A673 (cell line): Measurements from ENCODE around the gene PIGU. TPM values are rescaled to one million over a fixed set of nuclear protein-coding genes. Genes with fewer than 3 reads are reported as not detected.
A peak's percentile ranks its signal among the peaks of the same experiment; 100 is the strongest.
"Not testable (repeated sequence)": the region's sequence is repeated elsewhere in the genome, so short reads cannot be mapped to it uniquely, and the experiment has no call there.

Source experiments
- BruUV-seq: library from RNA; stranded (reverse); fragments of 400-500 nt; replicated peaks from 2 replicates; lab custom pipeline; 2021; lab: Mats Ljungman, UMichigan
- CTCF ChIA-PET: fragments of 300-600 bp; sonication (Branson Sonifier 250); formaldehyde crosslinking; loops from one replicate; lab custom pipeline; 2022; ENCODE audit warnings: antibody characterized with exemption; lab: Charles Lee
- POLR2A ChIA-PET: fragments of 300-600 bp; sonication (Branson Sonifier 250); formaldehyde crosslinking; loops from one replicate; lab custom pipeline; 2022; ENCODE audit warnings: antibody characterized with exemption; ENCODE audit not compliant: low non-redundant PET; lab: Charles Lee
- DNase-seq: peaks from one replicate; pipeline ENCODE4 v3.0.0-alpha.2; 2015; ENCODE audit warnings: low spot score
- H3K27ac ChIP-seq: fragments of 200-600 bp; sonication (generic); 2 replicates; pipeline ENCODE4 v1.5.1; 2016; ENCODE audit warnings: mixed run types, low read depth, mild to moderate bottlenecking, mixed read lengths, antibody characterized with exemption, low read length; ENCODE audit not compliant: poor library complexity, severe bottlenecking
- H3K27me3 ChIP-seq: fragments of 200-600 bp; sonication (generic); replicated peaks from 2 replicates; pipeline ENCODE4 v1.6.1; 2017; ENCODE audit warnings: mixed run types, low read depth, mild to moderate bottlenecking, mixed read lengths, antibody characterized with exemption, low read length; ENCODE audit not compliant: insufficient read depth, poor library complexity
- H3K36me3 ChIP-seq: fragments of 200-600 bp; sonication (generic); 2 replicates; pipeline ENCODE4 v1.6.1; 2016; ENCODE audit warnings: mixed run types, mild to moderate bottlenecking, mixed read lengths, antibody characterized with exemption, low read length; ENCODE audit not compliant: insufficient read depth, poor library complexity, severe bottlenecking
- H3K4me1 ChIP-seq: fragments of 200-600 bp; sonication (generic); 2 replicates; pipeline ENCODE4 v1.6.1; 2017; ENCODE audit warnings: mixed run types, mild to moderate bottlenecking, mixed read lengths, antibody characterized with exemption, low read length; ENCODE audit not compliant: insufficient read depth, poor library complexity, severe bottlenecking
- H3K4me3 ChIP-seq: fragments of 200-600 bp; sonication (generic); 2 replicates; pipeline ENCODE4 v1.5.1; 2016; ENCODE audit warnings: low read depth, mixed run types, mild to moderate bottlenecking, mixed read lengths, low read length; ENCODE audit not compliant: poor library complexity, severe bottlenecking
- H3K9me3 ChIP-seq: fragments of 200-600 bp; sonication (generic); 2 replicates; pipeline ENCODE4 v1.6.1; 2016; ENCODE audit warnings: mixed run types, low read depth, mild to moderate bottlenecking, mixed read lengths, antibody characterized with exemption, low read length; ENCODE audit not compliant: poor library complexity, severe bottlenecking
- EZH2 ChIP-seq: fragments of 200-600 bp; sonication (generic); IDR thresholded peaks from 2 replicates; pipeline ENCODE4 v1.6.1; 2017; ENCODE audit warnings: borderline replicate concordance, low read depth, mild to moderate bottlenecking, mixed read lengths, antibody characterized with exemption, low read length; ENCODE audit not compliant: poor library complexity, severe bottlenecking
- intact Hi-C: fragments of 100-400 bp; cut with micrococcal nuclease; formaldehyde crosslinking; loops from one replicate; pipeline ENCODE4 v1.10.0; 2022; ENCODE audit not compliant: unreplicated experiment
- total RNA-seq: library from RNA; stranded (reverse); gene quantifications from 2 replicates; pipeline ENCODE4 v1.2.3, GENCODE V29; 2021
- TF ChIP-seq, protein P1 (sequence below): fragments of 300-800, 200-600 bp; sonication (generic); conservative IDR thresholded peaks from 2 replicates; pipeline ENCODE4 v1.5.1; 2017; ENCODE audit warnings: low read depth, mild to moderate bottlenecking, antibody characterized with exemption, low read length, moderate library complexity, mixed read lengths

PIGU gene
- total RNA-seq, 1 experiment from 2014 or later: 31.4 TPM

DNA sequence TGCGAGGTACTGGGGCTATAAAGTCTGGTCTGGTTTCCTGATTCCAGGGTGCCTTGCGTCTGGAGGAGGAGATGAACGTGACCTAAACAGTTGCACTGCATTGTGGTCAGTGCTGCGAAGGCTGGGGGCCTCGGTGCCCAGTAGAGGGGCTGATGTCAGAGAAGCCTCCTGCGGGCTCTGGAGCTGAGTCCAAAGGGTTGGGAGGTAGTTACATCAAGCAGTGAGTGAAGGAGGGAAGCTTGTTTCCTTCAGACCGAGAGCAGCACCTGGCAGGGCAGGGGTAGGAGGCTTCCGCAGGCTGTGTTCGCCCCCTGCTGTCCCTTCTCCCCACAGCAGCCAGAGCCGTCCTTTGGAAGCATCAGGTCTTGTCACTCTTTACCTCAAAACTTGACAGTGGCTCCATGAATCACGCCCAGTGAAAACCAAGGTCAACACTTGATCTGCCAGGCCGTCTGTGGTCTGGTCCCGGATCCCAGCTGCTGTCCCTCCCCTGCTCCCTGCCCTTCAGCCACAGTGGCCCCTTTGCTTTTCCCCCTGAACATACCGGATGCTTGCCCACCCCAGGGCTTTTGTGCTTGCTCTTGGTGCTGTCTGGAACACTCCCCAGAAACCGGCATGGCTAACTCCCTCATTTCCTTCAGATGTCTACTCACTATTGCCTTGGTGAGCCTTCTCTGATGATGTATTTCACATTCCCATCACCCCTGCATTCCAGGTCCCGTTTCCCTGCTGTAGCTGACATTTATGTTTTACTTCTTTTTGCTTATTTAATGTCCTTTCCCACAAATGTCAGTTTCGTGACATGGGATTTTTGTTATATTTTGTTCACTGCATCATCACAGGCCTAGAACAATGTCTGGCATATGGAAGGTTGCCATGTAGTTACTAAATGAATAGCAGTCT, 153.7 kb downstream of the PIGU start:
- ChIA-PET POLR2A (no interaction called here), CTCF (interaction anchor here (0.5 to 3.1 kb wide), 5 partner anchors 15 to 454 kb away, joined by 3 to 34 read pairs (median 4); no protein-coding TSS in a partner anchor)
- no peaks in the 10 kb centered on the region for H3K27me3 ChIP-seq
- peaks cover 27% of the 10 kb centered on the region for H3K36me3 ChIP-seq
- intact Hi-C loops: loop anchor here (2.0 kb wide), 1 partner anchor 210 kb away; no protein-coding TSS in a partner anchor
- DNase-seq: peak; percentile 61
- no peaks in the 10 kb centered on the region for H3K9me3 ChIP-seq
- no TSS peak for BruUV-seq
- no peak overlapping the region for H3K27ac ChIP-seq
- H3K4me1 ChIP-seq: no peaks in the 10 kb centered on the region
- no peak for TF ChIP-seq EZH2
- TF ChIP-seq, protein P1, sequence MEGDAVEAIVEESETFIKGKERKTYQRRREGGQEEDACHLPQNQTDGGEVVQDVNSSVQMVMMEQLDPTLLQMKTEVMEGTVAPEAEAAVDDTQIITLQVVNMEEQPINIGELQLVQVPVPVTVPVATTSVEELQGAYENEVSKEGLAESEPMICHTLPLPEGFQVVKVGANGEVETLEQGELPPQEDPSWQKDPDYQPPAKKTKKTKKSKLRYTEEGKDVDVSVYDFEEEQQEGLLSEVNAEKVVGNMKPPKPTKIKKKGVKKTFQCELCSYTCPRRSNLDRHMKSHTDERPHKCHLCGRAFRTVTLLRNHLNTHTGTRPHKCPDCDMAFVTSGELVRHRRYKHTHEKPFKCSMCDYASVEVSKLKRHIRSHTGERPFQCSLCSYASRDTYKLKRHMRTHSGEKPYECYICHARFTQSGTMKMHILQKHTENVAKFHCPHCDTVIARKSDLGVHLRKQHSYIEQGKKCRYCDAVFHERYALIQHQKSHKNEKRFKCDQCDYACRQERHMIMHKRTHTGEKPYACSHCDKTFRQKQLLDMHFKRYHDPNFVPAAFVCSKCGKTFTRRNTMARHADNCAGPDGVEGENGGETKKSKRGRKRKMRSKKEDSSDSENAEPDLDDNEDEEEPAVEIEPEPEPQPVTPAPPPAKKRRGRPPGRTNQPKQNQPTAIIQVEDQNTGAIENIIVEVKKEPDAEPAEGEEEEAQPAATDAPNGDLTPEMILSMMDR: peak; percentile 63
- no peak overlapping the region for H3K4me3 ChIP-seq

DNA sequence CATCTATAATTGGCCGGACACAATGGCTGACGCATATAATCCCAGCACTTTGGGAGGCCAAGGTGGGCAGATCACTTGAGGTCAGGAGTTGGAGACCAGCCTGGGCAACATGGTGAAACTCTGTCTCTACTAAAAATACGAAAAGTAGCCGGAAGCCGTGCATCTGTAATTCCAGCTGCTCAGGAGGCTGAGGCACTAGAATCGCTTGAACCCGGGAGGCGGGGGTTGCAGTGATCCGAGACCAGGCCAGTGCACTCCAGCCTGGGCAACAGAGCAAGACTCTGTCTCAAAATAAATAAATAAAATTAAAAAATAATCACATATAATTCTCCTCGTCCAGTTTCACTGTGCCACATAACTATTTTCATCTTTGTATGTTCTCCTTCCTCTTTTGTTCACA, 157.1 kb downstream of the PIGU start:
- POLR2A ChIA-PET, H3K9me3 ChIP-seq, H3K27ac ChIP-seq, CTCF ChIA-PET, H3K4me1 ChIP-seq, BruUV-seq, H3K27me3 ChIP-seq, H3K4me3 ChIP-seq, DNase-seq: not testable (repeated sequence)
- peaks cover 10% of the 10 kb centered on the region for H3K36me3 ChIP-seq
- intact Hi-C loops: loop anchor here (5.0 to 10.0 kb wide), 2 partner anchors 218 to 325 kb away; partner anchors contain the start of gene AHCY

DNA sequence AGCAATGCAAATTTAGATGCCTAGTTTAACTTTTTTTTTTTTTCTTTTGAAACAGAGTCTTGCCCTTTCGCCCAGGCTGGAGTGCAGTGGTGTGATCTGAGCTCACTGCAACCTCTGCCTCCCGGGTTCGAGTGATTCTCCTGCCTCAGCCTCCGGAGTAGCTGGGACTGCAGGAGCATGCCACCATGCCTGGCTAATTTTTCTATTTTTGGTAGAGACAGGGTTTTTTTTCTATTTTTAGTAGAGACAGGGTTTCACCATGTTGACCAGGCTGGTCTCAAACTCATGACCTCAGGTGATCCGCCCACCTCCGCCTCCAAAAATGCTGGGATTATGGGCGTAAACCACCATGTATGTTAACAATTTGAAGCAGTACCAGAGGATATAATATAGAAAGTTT, 158.0 kb downstream of the PIGU start:
- DNase-seq, BruUV-seq, H3K4me1 ChIP-seq, H3K27me3 ChIP-seq, POLR2A ChIA-PET, H3K9me3 ChIP-seq, H3K4me3 ChIP-seq, H3K27ac ChIP-seq: not testable (repeated sequence)
- peaks cover 10% of the 10 kb centered on the region for H3K36me3 ChIP-seq
- CTCF ChIA-PET: interaction anchor here (0.7 kb wide), 1 partner anchor 190 kb away, joined by 4 read pairs; no protein-coding TSS in a partner anchor
- intact Hi-C loops: loop anchor here (5.0 to 10.0 kb wide), 2 partner anchors 217 to 324 kb away; partner anchors contain the start of gene AHCY

DNA sequence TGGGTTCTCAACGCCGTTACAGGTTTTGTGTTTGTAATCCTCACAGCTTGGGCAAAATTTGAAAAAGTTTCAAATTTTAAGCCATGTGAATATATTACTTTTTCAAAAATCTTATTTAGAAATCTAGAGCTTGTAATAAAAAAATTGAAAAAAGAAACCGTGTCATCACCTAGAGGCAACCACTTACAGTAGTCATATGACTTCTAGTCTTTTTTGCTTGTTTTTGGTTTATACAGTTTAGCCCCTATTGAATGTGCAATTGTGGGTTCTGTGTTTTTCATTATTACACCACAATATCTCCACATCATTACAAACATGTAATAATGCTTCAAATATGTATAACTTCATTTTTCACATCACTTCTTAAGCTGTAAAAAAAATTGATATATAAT, 159.8 kb downstream of the PIGU start:
- Histone ChIP-seq H3K36me3 (peaks cover 10% of the 10 kb centered on the region), H3K27ac (peak overlapping the region; percentile 87), H3K4me3 (peak overlapping the region; percentile 91), H3K4me1 (peaks cover 3% of the 10 kb centered on the region), H3K9me3 (no peaks in the 10 kb centered on the region), H3K27me3 (no peaks in the 10 kb centered on the region)
- CTCF ChIA-PET: interaction anchor here (0.6 to 3.0 kb wide), 3 partner anchors 27 to 326 kb away, joined by 3 to 26 read pairs (median 7); no protein-coding TSS in a partner anchor
- intact Hi-C loops: loop anchor here (5.0 to 10.0 kb wide), 2 partner anchors 215 to 322 kb away; partner anchors contain the start of gene AHCY
- BruUV-seq: no TSS peak
- POLR2A ChIA-PET: interaction anchor here (0.6 kb wide), 1 partner anchor 326 kb away, joined by 3 read pairs; no protein-coding TSS in a partner anchor
- no peak for TF ChIP-seq EZH2
- TF ChIP-seq, protein P1: no peak
- DNase-seq: no peak
